Prostate gland (tissue), 2 donors: Measurements from ENCODE around the gene POFUT1.

Experiments used
- CTCF ChIP-seq, 4 experiments: fragments of 200-600 bp in 2 of 4; fragments of 450-650 bp in 2 of 4; sonication (generic) in 2 of 4; IDR thresholded peaks; 1 replicate in 3 of 4; 2 replicates in 1 of 4; pipeline ENCODE4 v1.5.1; 2016 to 2019; ENCODE audit warnings: antibody characterized with exemption in 4 of 4, mild to moderate bottlenecking in 2 of 4, moderate library complexity in 2 of 4
- POLR2A ChIP-seq: fragments of 450-650 bp; IDR thresholded peaks from one replicate; pipeline ENCODE4 v1.6.1; 2016; ENCODE audit warnings: antibody characterized with exemption, mild to moderate bottlenecking

GRCh38 chr20:32251470-32251869 lies 43.8 kb downstream of the POFUT1 start:
- TF ChIP-seq CTCF (IDR thresholded peaks at IDR 0.05) = no peak
- no peak for TF ChIP-seq POLR2A
